Testis (tissue), 2 donors: ENCODE results near the gene DNMBP.

Experiments used
- POLR2A ChIP-seq: fragments of 450-650 bp; IDR thresholded peaks from one replicate; pipeline ENCODE4 v1.6.1; 2017; ENCODE audit warnings: antibody characterized with exemption, mild to moderate bottlenecking, moderate library complexity
- TF ChIP-seq, protein P1 (sequence below), 3 experiments: fragments of 450-650 bp in 2 of 3; fragments of 200-600 bp in 1 of 3; sonication (generic) in 1 of 3; IDR thresholded peaks; one replicate each; pipeline ENCODE4 v1.5.1; 2016 to 2019; ENCODE audit warnings: antibody characterized with exemption in 3 of 3, mild to moderate bottlenecking in 2 of 3, moderate library complexity in 1 of 3

DNA sequence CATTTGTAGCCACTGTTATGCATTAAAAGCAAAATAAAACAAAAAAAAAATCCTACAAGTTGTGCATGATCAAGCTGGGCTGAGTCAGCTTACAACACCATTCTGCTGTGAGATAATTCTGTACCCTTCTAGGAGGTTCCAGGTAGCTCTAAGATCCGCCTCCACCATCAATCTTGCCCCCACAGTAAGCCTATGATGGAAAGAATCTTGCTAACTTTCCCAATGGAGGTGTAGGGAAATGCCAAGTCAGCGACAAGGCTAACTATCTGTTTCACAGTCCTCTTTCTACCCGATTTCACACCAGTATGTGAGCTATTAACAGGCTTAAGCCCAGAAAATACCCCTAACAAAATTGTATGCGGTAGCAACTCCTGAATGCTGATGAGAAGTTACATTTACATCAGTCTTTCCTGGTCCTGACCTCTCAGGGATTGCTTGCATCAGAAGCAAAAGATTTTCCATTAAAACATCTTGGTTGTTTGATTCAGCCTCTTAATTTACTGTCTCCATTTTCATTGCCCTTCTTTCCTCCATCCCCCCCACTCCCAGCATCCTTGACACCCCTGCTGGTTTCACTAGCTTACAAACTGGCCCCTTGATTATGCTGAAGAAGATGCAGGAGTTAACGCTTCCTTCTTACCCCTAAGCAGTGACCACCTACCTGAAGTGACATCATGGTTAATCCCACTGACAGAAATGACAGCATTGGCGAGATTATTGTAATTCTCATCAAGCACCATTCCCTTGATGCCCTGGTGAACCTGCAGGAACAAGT is 44.1 kb upstream of the DNMBP start:
- no peak for TF ChIP-seq POLR2A
- TF ChIP-seq, protein P1, sequence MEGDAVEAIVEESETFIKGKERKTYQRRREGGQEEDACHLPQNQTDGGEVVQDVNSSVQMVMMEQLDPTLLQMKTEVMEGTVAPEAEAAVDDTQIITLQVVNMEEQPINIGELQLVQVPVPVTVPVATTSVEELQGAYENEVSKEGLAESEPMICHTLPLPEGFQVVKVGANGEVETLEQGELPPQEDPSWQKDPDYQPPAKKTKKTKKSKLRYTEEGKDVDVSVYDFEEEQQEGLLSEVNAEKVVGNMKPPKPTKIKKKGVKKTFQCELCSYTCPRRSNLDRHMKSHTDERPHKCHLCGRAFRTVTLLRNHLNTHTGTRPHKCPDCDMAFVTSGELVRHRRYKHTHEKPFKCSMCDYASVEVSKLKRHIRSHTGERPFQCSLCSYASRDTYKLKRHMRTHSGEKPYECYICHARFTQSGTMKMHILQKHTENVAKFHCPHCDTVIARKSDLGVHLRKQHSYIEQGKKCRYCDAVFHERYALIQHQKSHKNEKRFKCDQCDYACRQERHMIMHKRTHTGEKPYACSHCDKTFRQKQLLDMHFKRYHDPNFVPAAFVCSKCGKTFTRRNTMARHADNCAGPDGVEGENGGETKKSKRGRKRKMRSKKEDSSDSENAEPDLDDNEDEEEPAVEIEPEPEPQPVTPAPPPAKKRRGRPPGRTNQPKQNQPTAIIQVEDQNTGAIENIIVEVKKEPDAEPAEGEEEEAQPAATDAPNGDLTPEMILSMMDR (IDR thresholded peaks at IDR 0.05): no peak
